22Rv1 (cell line): ENCODE results near the gene GPC6.

Experiments used
- H3K27ac ChIP-seq: fragments of 450-650 bp; 2 replicates; pipeline ENCODE4 v1.5.1; 2017
- CTCF ChIP-seq: fragments of 450-650 bp; IDR thresholded peaks from 2 replicates; pipeline ENCODE4 v1.5.1; 2017; ENCODE audit warnings: mild to moderate bottlenecking
- ZFX ChIP-seq: fragments of 450-650 bp; IDR thresholded peaks from 2 replicates; pipeline ENCODE4 v1.6.1; 2017; ENCODE audit warnings: antibody characterized with exemption, borderline replicate concordance

GPC6 gene

GRCh38 chr13:93685900-93686299, 459.3 kb downstream of the GPC6 start:
- no peak overlapping the region for H3K27ac ChIP-seq
- no peak for TF ChIP-seq CTCF
- no peak for TF ChIP-seq ZFX

- no peak for TF ChIP-seq CTCF
- TF ChIP-seq ZFX = no peak
- no peak overlapping the region for H3K27ac ChIP-seq
These were observed 459.8 kb downstream of the GPC6 start for GRCh38 chr13:93686399-93686798.

- H3K27ac ChIP-seq = no peak overlapping the region
- no peak for TF ChIP-seq CTCF
- TF ChIP-seq ZFX = no peak
These were observed 460.7 kb downstream of the GPC6 start for GRCh38 chr13:93687261-93687660.

GRCh38 chr13:93689333-93689732, 462.7 kb downstream of the GPC6 start:
- H3K27ac ChIP-seq = no peak overlapping the region
- TF ChIP-seq ZFX (no peak), CTCF (no peak)

- H3K27ac ChIP-seq = no peak overlapping the region
- TF ChIP-seq ZFX (no peak), CTCF (no peak)
These were observed 463.5 kb downstream of the GPC6 start for GRCh38 chr13:93690139-93690538.

- no peak overlapping the region for H3K27ac ChIP-seq
- TF ChIP-seq ZFX (no peak), CTCF (no peak)
These were observed 471.5 kb downstream of the GPC6 start for GRCh38 chr13:93698016-93698613.

- H3K27ac ChIP-seq = no peak overlapping the region
- TF ChIP-seq CTCF (no peak), ZFX (no peak)
These were observed 473.5 kb downstream of the GPC6 start for GRCh38 chr13:93700115-93700514.
